Activated naive CD8-positive, alpha-beta T cell (primary cell): ENCODE data around the gene PDCD1LG2.
"Not testable (repeated sequence)": the region's sequence is repeated elsewhere in the genome, so short reads cannot be mapped to it uniquely, and the experiment has no call there.

Experiments
- H3K27ac Mint-ChIP-seq: one replicate; pipeline ENCODE4 v1.8.0; 2021; ENCODE audit warnings: mixed read lengths
- H3K27me3 Mint-ChIP-seq: one replicate; pipeline ENCODE4 v1.8.0; 2021; ENCODE audit warnings: mixed read lengths
- H3K36me3 Mint-ChIP-seq: one replicate; pipeline ENCODE4 v1.8.0; 2021; ENCODE audit warnings: mixed read lengths
- H3K4me1 Mint-ChIP-seq: one replicate; pipeline ENCODE4 v1.8.0; 2021; ENCODE audit warnings: low read depth, mixed read lengths
- H3K4me3 Mint-ChIP-seq: one replicate; pipeline ENCODE4 v1.8.0; 2021; ENCODE audit warnings: mild to moderate bottlenecking, mixed read lengths
- H3K9me3 Mint-ChIP-seq: one replicate; pipeline ENCODE4 v1.8.0; 2021; ENCODE audit warnings: low read depth, mixed read lengths

Gene PDCD1LG2

GRCh38 chr9:5510360-5510931, at the start of gene PDCD1LG2:
TSS of gene PDCD1LG2 (plus strand) at chr9:5510531. CDS start at chr9:5522547, 12,016 bp downstream.
- Mint-ChIP-seq H3K4me3 (peak within 1 kb of the TSS; percentile 53), H3K9me3 (no peaks in the 10 kb centered on the region), H3K27me3 (no peaks in the 10 kb centered on the region), H3K4me1 (peaks cover 26% of the 10 kb centered on the region), H3K36me3 (no peaks in the 10 kb centered on the region), H3K27ac (peak within 1 kb of the TSS; percentile 83)

GRCh38 chr9:5464831-5465330, 45.5 kb upstream of the PDCD1LG2 start:
- H3K9me3 Mint-ChIP-seq, H3K4me3 Mint-ChIP-seq, H3K27me3 Mint-ChIP-seq, H3K4me1 Mint-ChIP-seq, H3K27ac Mint-ChIP-seq: not testable (repeated sequence)
- H3K36me3 Mint-ChIP-seq = peaks cover 45% of the 10 kb centered on the region

GRCh38 chr9:5466005-5466404, 44.3 kb upstream of the PDCD1LG2 start:
- H3K4me3 Mint-ChIP-seq = no peak overlapping the region
- H3K27me3 Mint-ChIP-seq = no peaks in the 10 kb centered on the region
- H3K4me1 Mint-ChIP-seq = no peaks in the 10 kb centered on the region
- no peak overlapping the region for H3K27ac Mint-ChIP-seq
- no peaks in the 10 kb centered on the region for H3K9me3 Mint-ChIP-seq
- H3K36me3 Mint-ChIP-seq = peaks cover 42% of the 10 kb centered on the region

- Mint-ChIP-seq H3K4me1 (no peaks in the 10 kb centered on the region), H3K36me3 (peaks cover 42% of the 10 kb centered on the region), H3K9me3 (no peaks in the 10 kb centered on the region), H3K4me3 (no peak overlapping the region), H3K27me3 (no peaks in the 10 kb centered on the region), H3K27ac (no peak overlapping the region)
These were observed 43.6 kb upstream of the PDCD1LG2 start for GRCh38 chr9:5466766-5467165.

GRCh38 chr9:5468850-5469249, 41.5 kb upstream of the PDCD1LG2 start:
- H3K4me1 Mint-ChIP-seq = no peaks in the 10 kb centered on the region
- no peaks in the 10 kb centered on the region for H3K9me3 Mint-ChIP-seq
- no peaks in the 10 kb centered on the region for H3K27me3 Mint-ChIP-seq
- peaks cover 32% of the 10 kb centered on the region for H3K36me3 Mint-ChIP-seq
- no peak overlapping the region for H3K4me3 Mint-ChIP-seq
- H3K27ac Mint-ChIP-seq = no peak overlapping the region

- H3K27me3 Mint-ChIP-seq = no peaks in the 10 kb centered on the region
- no peak overlapping the region for H3K4me3 Mint-ChIP-seq
- H3K4me1 Mint-ChIP-seq = no peaks in the 10 kb centered on the region
- H3K27ac Mint-ChIP-seq = no peak overlapping the region
- H3K9me3 Mint-ChIP-seq = no peaks in the 10 kb centered on the region
- H3K36me3 Mint-ChIP-seq = peaks cover 27% of the 10 kb centered on the region
These were observed 40.2 kb upstream of the PDCD1LG2 start for GRCh38 chr9:5470122-5470521.

GRCh38 chr9:5470816-5471215, 39.5 kb upstream of the PDCD1LG2 start:
- no peaks in the 10 kb centered on the region for H3K9me3 Mint-ChIP-seq

GRCh38 chr9:5475611-5476010, 34.7 kb upstream of the PDCD1LG2 start:
- H3K9me3 Mint-ChIP-seq, H3K27ac Mint-ChIP-seq, H3K4me1 Mint-ChIP-seq, H3K4me3 Mint-ChIP-seq, H3K27me3 Mint-ChIP-seq: not testable (repeated sequence)
- H3K36me3 Mint-ChIP-seq = peaks cover 11% of the 10 kb centered on the region

More at GRCh38 chr9:5470816-5471215, 39.5 kb upstream of the PDCD1LG2 start:
- peaks cover 22% of the 10 kb centered on the region for H3K36me3 Mint-ChIP-seq
- no peak overlapping the region for H3K27ac Mint-ChIP-seq
- no peaks in the 10 kb centered on the region for H3K4me1 Mint-ChIP-seq
- H3K4me3 Mint-ChIP-seq = no peak overlapping the region
- H3K27me3 Mint-ChIP-seq = no peaks in the 10 kb centered on the region

GRCh38 chr9:5478206-5478605, 32.1 kb upstream of the PDCD1LG2 start:
- H3K9me3 Mint-ChIP-seq = peaks cover 6% of the 10 kb centered on the region
- no peaks in the 10 kb centered on the region for H3K27me3 Mint-ChIP-seq
- H3K36me3 Mint-ChIP-seq = peaks cover 11% of the 10 kb centered on the region
- H3K4me3 Mint-ChIP-seq = no peak overlapping the region
- H3K4me1 Mint-ChIP-seq = peaks cover 5% of the 10 kb centered on the region
- H3K27ac Mint-ChIP-seq = no peak overlapping the region

GRCh38 chr9:5479994-5480694, 30.2 kb upstream of the PDCD1LG2 start:
- peaks cover 5% of the 10 kb centered on the region for H3K4me1 Mint-ChIP-seq
- H3K36me3 Mint-ChIP-seq = peaks cover 12% of the 10 kb centered on the region
- H3K9me3 Mint-ChIP-seq = peaks cover 6% of the 10 kb centered on the region
- no peaks in the 10 kb centered on the region for H3K27me3 Mint-ChIP-seq
- H3K4me3 Mint-ChIP-seq = no peak overlapping the region
- H3K27ac Mint-ChIP-seq = no peak overlapping the region

GRCh38 chr9:5480919-5481318, 29.4 kb upstream of the PDCD1LG2 start:
- Mint-ChIP-seq H3K4me1 (peaks cover 5% of the 10 kb centered on the region), H3K27ac (no peak overlapping the region), H3K36me3 (peaks cover 12% of the 10 kb centered on the region), H3K27me3 (no peaks in the 10 kb centered on the region), H3K4me3 (no peak overlapping the region), H3K9me3 (peaks cover 6% of the 10 kb centered on the region)

GRCh38 chr9:5481322-5482040, 28.9 kb upstream of the PDCD1LG2 start:
- Mint-ChIP-seq H3K36me3 (peaks cover 10% of the 10 kb centered on the region), H3K4me3 (no peak overlapping the region), H3K9me3 (peaks cover 1% of the 10 kb centered on the region), H3K27me3 (no peaks in the 10 kb centered on the region), H3K27ac (no peak overlapping the region), H3K4me1 (peaks cover 5% of the 10 kb centered on the region)

GRCh38 chr9:5482194-5482593, 28.1 kb upstream of the PDCD1LG2 start:
- H3K36me3 Mint-ChIP-seq = peaks cover 9% of the 10 kb centered on the region

GRCh38 chr9:5483306-5483705, 27.0 kb upstream of the PDCD1LG2 start:
- peaks cover 5% of the 10 kb centered on the region for H3K36me3 Mint-ChIP-seq

More at GRCh38 chr9:5482194-5482593, 28.1 kb upstream of the PDCD1LG2 start:
- H3K27me3 Mint-ChIP-seq = no peaks in the 10 kb centered on the region
- H3K4me1 Mint-ChIP-seq = peaks cover 5% of the 10 kb centered on the region
- no peaks in the 10 kb centered on the region for H3K9me3 Mint-ChIP-seq
- H3K27ac Mint-ChIP-seq = no peak overlapping the region
- no peak overlapping the region for H3K4me3 Mint-ChIP-seq

GRCh38 chr9:5485378-5486085, 24.8 kb upstream of the PDCD1LG2 start:
- H3K36me3 Mint-ChIP-seq = peaks cover 2% of the 10 kb centered on the region
- H3K4me1 Mint-ChIP-seq = no peaks in the 10 kb centered on the region
- H3K9me3 Mint-ChIP-seq = no peaks in the 10 kb centered on the region
- H3K27me3 Mint-ChIP-seq = no peaks in the 10 kb centered on the region
- no peak overlapping the region for H3K4me3 Mint-ChIP-seq
- H3K27ac Mint-ChIP-seq = no peak overlapping the region

More at GRCh38 chr9:5483306-5483705, 27.0 kb upstream of the PDCD1LG2 start:
- H3K4me1 Mint-ChIP-seq = peaks cover 3% of the 10 kb centered on the region
- H3K27ac Mint-ChIP-seq = no peak overlapping the region
- H3K27me3 Mint-ChIP-seq = no peaks in the 10 kb centered on the region
- H3K4me3 Mint-ChIP-seq = no peak overlapping the region
- no peaks in the 10 kb centered on the region for H3K9me3 Mint-ChIP-seq
